Ramos (cell line): ENCODE results near the gene SIRT4.
"Not testable (repeated sequence)": the region's sequence is repeated elsewhere in the genome, so short reads cannot be mapped to it uniquely, and the experiment has no call there.

ENCODE experiments used
- in situ Hi-C: fragments of 300-500 bp; cut with MboI; formaldehyde crosslinking; loops from one replicate; pipeline ENCODE4 v1.14.3; 2022; ENCODE audit warnings: low sequenced_read_pairs; ENCODE audit not compliant: unreplicated experiment

The SIRT4 gene

GRCh38 chr12:120331390-120331789, 29.3 kb downstream of the SIRT4 start:
- in situ Hi-C loops = no loop called here

GRCh38 chr12:120332041-120332440, 29.9 kb downstream of the SIRT4 start:
- in situ Hi-C loops = no loop called here

- in situ Hi-C loops = no loop called here
Measured at GRCh38 chr12:120332523-120332922, 30.4 kb downstream of the SIRT4 start.

- in situ Hi-C loops = not testable (repeated sequence)
Measured at GRCh38 chr12:120335447-120335846, 33.3 kb downstream of the SIRT4 start.

- in situ Hi-C loops = not testable (repeated sequence)
Measured at GRCh38 chr12:120336392-120336791, 34.3 kb downstream of the SIRT4 start.

GRCh38 chr12:120337730-120338129, 35.6 kb downstream of the SIRT4 start:
- in situ Hi-C loops = no loop called here

GRCh38 chr12:120339256-120339655, 37.1 kb downstream of the SIRT4 start:
- in situ Hi-C loops = no loop called here

- in situ Hi-C loops = no loop called here
Measured at GRCh38 chr12:120342175-120343038, 40.3 kb downstream of the SIRT4 start.

- in situ Hi-C loops = no loop called here
Measured at GRCh38 chr12:120343039-120343537, 41.0 kb downstream of the SIRT4 start.

- in situ Hi-C loops = no loop called here
Measured at GRCh38 chr12:120343692-120344091, 41.6 kb downstream of the SIRT4 start.

GRCh38 chr12:120346031-120346430, 43.9 kb downstream of the SIRT4 start:
- in situ Hi-C loops = no loop called here

- in situ Hi-C loops = no loop called here
Measured at GRCh38 chr12:120346681-120347080, 44.6 kb downstream of the SIRT4 start.

- in situ Hi-C loops = no loop called here
Measured at GRCh38 chr12:120347766-120348165, 45.6 kb downstream of the SIRT4 start.

- in situ Hi-C loops = no loop called here
Measured at GRCh38 chr12:120350576-120351350, 48.6 kb downstream of the SIRT4 start.

- in situ Hi-C loops = no loop called here
Measured at GRCh38 chr12:120352117-120352516, 50.0 kb downstream of the SIRT4 start.

- in situ Hi-C loops = no loop called here
Measured at GRCh38 chr12:120353136-120353535, 51.0 kb downstream of the SIRT4 start.

GRCh38 chr12:120353556-120354317, 51.6 kb downstream of the SIRT4 start:
- in situ Hi-C loops = no loop called here

GRCh38 chr12:120356567-120357030, 54.5 kb downstream of the SIRT4 start:
- in situ Hi-C loops = no loop called here

- in situ Hi-C loops = no loop called here
Measured at GRCh38 chr12:120357104-120357503, 55.0 kb downstream of the SIRT4 start.

GRCh38 chr12:120358412-120359100, 56.4 kb downstream of the SIRT4 start:
- in situ Hi-C loops = no loop called here
